K562 (cell line): ENCODE data around the gene EIF3K. TPM values are rescaled to one million over a fixed set of nuclear protein-coding genes. Genes with fewer than 3 reads are reported as not detected.

Experiments
- ATF1 ChIP-seq, 2 experiments: fragments of 450-650 bp in 1 of 2; IDR thresholded peaks; 2 replicates each; pipeline ENCODE4 v1.6.1; 2016; ENCODE audit warnings: missing compliant biosample characterization in 1 of 2, missing genetic modification characterization in 1 of 2
- CTBP1 ChIP-seq: fragments of 450-650 bp; IDR thresholded peaks from 2 replicates; pipeline ENCODE4 v1.6.1; 2016; ENCODE audit warnings: borderline replicate concordance
- NFYB ChIP-seq: IDR thresholded peaks from 2 replicates; pipeline ENCODE4 v1.6.1; 2011; ENCODE audit warnings: mild to moderate bottlenecking, moderate library complexity; ENCODE audit not compliant: insufficient read length; ENCODE audit errors: extremely low read depth
- POLR2H ChIP-seq: IDR thresholded peaks from 2 replicates; pipeline ENCODE4 v1.6.1; 2016; ENCODE audit warnings: missing genetic modification characterization, low read depth, mild to moderate bottlenecking, control low read depth, missing compliant biosample characterization, moderate library complexity
- RBFOX2 ChIP-seq: fragments of 200-400 bp; formaldehyde crosslinking; IDR thresholded peaks from 2 replicates; pipeline ENCODE4 v1.6.1; 2017; ENCODE audit warnings: low read depth, mild to moderate bottlenecking, low read length, moderate library complexity
- SMARCB1 ChIP-seq: IDR thresholded peaks from 2 replicates; pipeline ENCODE4 v1.6.1; 2011; ENCODE audit warnings: improper control_type of control experiment, low read depth; ENCODE audit not compliant: insufficient read length
- SP1 ChIP-seq: sonication (generic); formaldehyde crosslinking; IDR thresholded peaks from 2 replicates; pipeline ENCODE4 v1.8.1; 2022; ENCODE audit warnings: mild to moderate bottlenecking, missing genetic modification reagents
- SREBF1 ChIP-seq: fragments of 150-350 bp; IDR thresholded peaks from 2 replicates; pipeline ENCODE4 v1.6.1; 2014; ENCODE audit warnings: antibody characterized with exemption, low read depth, low read length, borderline replicate concordance
- SUPT5H ChIP-seq: fragments of 450-650 bp; IDR thresholded peaks from 2 replicates; pipeline ENCODE4 v1.6.1; 2016
- TARDBP ChIP-seq: fragments of 450-650 bp; IDR thresholded peaks from 2 replicates; pipeline ENCODE4 v1.6.1; 2016
- TRIM28 ChIP-seq: fragments of 450-650 bp; IDR thresholded peaks from 2 replicates; pipeline ENCODE4 v1.6.1; 2017
- ZBTB40 ChIP-seq, 2 experiments: fragments of 450-650 bp in 1 of 2; sonication (generic) in 1 of 2; formaldehyde crosslinking in 1 of 2; IDR thresholded peaks; 2 replicates each; pipeline versions ENCODE4 v1.7.1 to v1.9.0; 2016 to 2022; ENCODE audit warnings: inconsistent platforms in 1 of 2, mild to moderate bottlenecking in 1 of 2, missing genetic modification reagents in 1 of 2
- ZC3H8 ChIP-seq: fragments of 450-650 bp; IDR thresholded peaks from 2 replicates; pipeline ENCODE4 v1.6.1; 2017
- ZNF121 ChIP-seq: sonication (generic); formaldehyde crosslinking; conservative IDR thresholded peaks from 2 replicates; pipeline ENCODE4 v1.8.0; 2022; ENCODE audit warnings: missing genetic modification reagents
- ZNF280A ChIP-seq: fragments of 450-650 bp; IDR thresholded peaks from 2 replicates; pipeline ENCODE4 v1.6.1; 2018; ENCODE audit warnings: mild to moderate bottlenecking, low read depth; ENCODE audit not compliant: partially characterized antibody
- ZNF311 ChIP-seq: fragments of 250-450 bp; sonication (Bioruptor Pico); IDR thresholded peaks from 2 replicates; pipeline ENCODE4 v1.4.0; 2020; ENCODE audit warnings: mild to moderate bottlenecking, moderate library complexity
- ZNF586 ChIP-seq: fragments of 450-650 bp; formaldehyde crosslinking; conservative IDR thresholded peaks from 2 replicates; pipeline ENCODE4 v1.4.0; 2020; ENCODE audit warnings: mild to moderate bottlenecking, moderate library complexity
- ZNF695 ChIP-seq: fragments of 450-650 bp; formaldehyde crosslinking; IDR thresholded peaks from 2 replicates; pipeline ENCODE4 v1.4.0; 2020; ENCODE audit warnings: mild to moderate bottlenecking, moderate library complexity
- ZNF707 ChIP-seq: fragments of 250-450 bp; sonication (Bioruptor Pico); conservative IDR thresholded peaks from 2 replicates; pipeline ENCODE4 v1.8.0; 2022; ENCODE audit warnings: inconsistent platforms, mild to moderate bottlenecking, moderate library complexity
- polyA plus RNA-seq, 8 experiments: library from polyadenylated mRNA; depleted of rRNA in 4 of 8; stranded (reverse) in 5 of 8; unstranded in 3 of 8; fragments of >200 nt; fragmentation: Nextera tagmentation in 2 of 8; fragmentation: Illumina TruSeq in 1 of 8; extraction: Ambion mirVana in 2 of 8; extraction: Trizol in 1 of 8; gene quantifications; 2 replicates each; pipeline versions ENCODE4 v1.2.1 to v1.2.3, GENCODE V29; 2011 to 2014; ENCODE audit warnings: inconsistent platforms in 1 of 8, missing spikeins in 1 of 8
- total RNA-seq, 7 experiments: library from RNA; depleted of rRNA in 6 of 7; stranded (reverse); fragments of >200 nt in 6 of 7; fragmentation: Illumina TruSeq in 2 of 7; extraction: Trizol in 2 of 7; gene quantifications; 2 replicates each; pipeline versions ENCODE4 v1.2.1 to v1.2.3, GENCODE V29; 2011 to 2021; ENCODE audit warnings: low replicate concordance in 1 of 7

Gene EIF3K
- total and polyA plus RNA-seq, 9 of the 15 experiments (the other 6 are each of a cell fraction or from before 2014, with no cell fraction given), result 387 to 1,827 (median 733) TPM

GRCh38 chr19:38676023-38676877, 57.3 kb downstream of the EIF3K start (continued):
- TF ChIP-seq ZBTB40 (IDR thresholded peaks at IDR 0.05) (peak; percentile 24; the same call in 1 of the 2 replicates), ZBTB40 (CRISPR knock-in tag; IDR thresholded peaks at IDR 0.05) (no peak), ZNF695 (CRISPR knock-in tag) (no peak), ZC3H8 (no peak), NFYB (no peak), ZNF586 (CRISPR knock-in tag) (no peak), TARDBP (no peak), RBFOX2 (0 out of 2 replicates have a peak, but pooled peaks have one; percentile 15), SP1 (peak; percentile 56), ZNF707 (CRISPR knock-in tag) (no peak), CTBP1 (peak; percentile 98), SREBF1 (no peak), ZNF121 (CRISPR knock-in tag) (no peak), ZNF280A (no peak), TRIM28 (peak; percentile 80; the same call in 1 of the 2 replicates), SMARCB1 (no peak), POLR2H (tag) (peak; percentile 70), ATF1 (CRISPR knock-in tag; IDR thresholded peaks at IDR 0.05) (no peak), ATF1 (tag; IDR thresholded peaks at IDR 0.05) (peak; percentile 73), ZNF311 (CRISPR knock-in tag) (peak; percentile 39), SUPT5H (no peak)
